GM23248 (cell line): ENCODE data around the gene ADGRL3.

Experiments
- EZH2 ChIP-seq: fragments of 200-600 bp; sonication (generic); IDR thresholded peaks from 2 replicates; pipeline ENCODE4 v1.6.1; 2018; ENCODE audit warnings: antibody characterized with exemption, mild to moderate bottlenecking; ENCODE audit not compliant: insufficient read depth, poor library complexity, severe bottlenecking
- EZH2phosphoT487 ChIP-seq: fragments of 200-600 bp; sonication (generic); IDR thresholded peaks from 2 replicates; pipeline ENCODE4 v1.6.1; 2018; ENCODE audit warnings: antibody characterized with exemption, moderate library complexity, mild to moderate bottlenecking, low read depth; ENCODE audit not compliant: insufficient read depth

DNA sequence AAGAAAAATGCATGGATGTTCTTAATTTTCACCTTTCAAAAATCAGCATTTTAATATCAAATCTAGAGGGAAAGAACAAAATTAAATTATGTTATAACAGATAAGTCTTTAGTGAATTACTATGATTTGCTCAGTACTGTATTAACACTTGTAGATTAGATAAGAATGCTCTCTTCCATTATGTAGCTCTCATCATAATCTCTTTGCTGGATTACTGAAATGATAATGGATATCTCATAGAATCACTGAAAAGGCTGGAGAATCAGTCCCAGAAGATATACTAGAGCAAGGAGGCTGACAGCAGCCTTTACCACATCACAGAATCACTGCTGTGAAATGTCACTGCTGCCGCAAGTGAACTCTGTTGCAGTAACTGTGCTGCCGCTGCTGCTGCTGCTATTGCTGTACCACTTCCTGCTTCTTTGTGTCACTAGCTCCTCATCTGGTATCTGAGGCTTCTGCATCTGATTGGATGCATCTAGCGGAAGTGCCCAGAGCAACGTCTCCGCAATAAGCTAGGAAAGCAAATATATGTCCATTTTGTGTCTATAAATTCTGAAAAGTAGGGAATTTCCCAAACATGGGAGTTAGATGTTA is 738.2 kb downstream of the ADGRL3 start:
- TF ChIP-seq EZH2 (no peak), EZH2phosphoT487 (no peak)
